ENCODE measurements around the gene LRIG2. TPM values are rescaled to one million over a fixed set of nuclear protein-coding genes. Genes with fewer than 3 reads are reported as not detected.

Gene LRIG2
- total RNA-seq, 2 donors from 2014 or later = 12.1 to 13.8 TPM

DNA sequence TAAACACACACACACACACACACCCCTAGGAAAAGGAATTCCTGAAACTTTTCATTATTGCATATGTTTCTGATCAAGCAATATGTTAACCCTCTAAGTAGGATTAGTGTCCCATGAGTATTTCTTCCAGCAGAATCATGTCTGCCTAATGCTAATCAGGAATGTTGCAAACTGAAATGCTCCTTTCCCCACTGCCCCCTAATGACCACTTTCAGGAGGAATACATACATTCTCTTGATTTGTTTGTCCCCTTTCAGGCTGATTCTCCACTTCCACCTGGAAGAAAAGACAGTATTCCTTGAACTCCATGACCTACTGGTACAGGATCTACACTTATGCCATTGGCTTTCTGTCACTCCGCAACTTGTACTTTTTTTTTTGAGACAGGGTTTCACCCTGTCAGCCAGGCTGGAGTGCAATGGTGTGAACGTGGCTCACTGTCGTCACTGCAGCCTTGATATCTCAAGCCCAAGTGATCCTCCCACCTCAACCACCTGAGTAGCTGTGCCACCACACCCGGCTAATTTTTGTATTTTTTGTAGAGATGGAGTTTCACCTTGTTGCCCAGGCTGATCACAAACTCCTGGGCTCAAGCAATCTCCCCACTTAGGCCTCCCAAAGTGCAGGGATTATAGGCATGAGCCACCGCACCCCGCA, 56.7 kb downstream of the LRIG2 start:
- H3K9ac ChIP-seq (ENCODE audit: low read depth in 2 of 2, low read length in 2 of 2) = no peak overlapping the region
- H3K4me1 ChIP-seq = no peaks in the 10 kb centered on the region
- no peak overlapping the region for H3K4me3 ChIP-seq
- no peaks in the 10 kb centered on the region for H3K9me3 ChIP-seq
- no peaks in the 10 kb centered on the region for H3K27me3 ChIP-seq
- TF ChIP-seq CTCF (IDR thresholded peaks at IDR 0.05) = no peak
- no peak for DNase-seq
- no peak overlapping the region for H3K27ac ChIP-seq
- peaks cover 3% of the 10 kb centered on the region for H3K36me3 ChIP-seq
- intact Hi-C loops (cut with DNase I) = no loop called here

- H3K9ac ChIP-seq (ENCODE audit: low read depth in 2 of 2, low read length in 2 of 2) = no peak overlapping the region
- intact Hi-C loops (cut with DNase I) = no loop called here
- H3K27ac ChIP-seq = no peak overlapping the region
- no peaks in the 10 kb centered on the region for H3K27me3 ChIP-seq
- H3K36me3 ChIP-seq = no peaks in the 10 kb centered on the region
- DNase-seq = no peak
- H3K4me1 ChIP-seq = no peaks in the 10 kb centered on the region
- no peak for TF ChIP-seq CTCF (IDR thresholded peaks at IDR 0.05)
- no peaks in the 10 kb centered on the region for H3K9me3 ChIP-seq
- H3K4me3 ChIP-seq = no peak overlapping the region
Measured at GRCh38 chr1:113133038-113133437, 60.0 kb downstream of the LRIG2 start.

- no peaks in the 10 kb centered on the region for H3K36me3 ChIP-seq
- no peak for TF ChIP-seq CTCF (IDR thresholded peaks at IDR 0.05)
- DNase-seq = no peak
- no peaks in the 10 kb centered on the region for H3K4me1 ChIP-seq
- H3K4me3 ChIP-seq = no peak overlapping the region
- no peak overlapping the region for H3K9ac ChIP-seq (ENCODE audit: low read depth in 2 of 2, low read length in 2 of 2)
- intact Hi-C loops (cut with DNase I) = no loop called here
- no peak overlapping the region for H3K27ac ChIP-seq
- no peaks in the 10 kb centered on the region for H3K27me3 ChIP-seq
- no peaks in the 10 kb centered on the region for H3K9me3 ChIP-seq
Measured at GRCh38 chr1:113133759-113134158, 60.8 kb downstream of the LRIG2 start.

DNA sequence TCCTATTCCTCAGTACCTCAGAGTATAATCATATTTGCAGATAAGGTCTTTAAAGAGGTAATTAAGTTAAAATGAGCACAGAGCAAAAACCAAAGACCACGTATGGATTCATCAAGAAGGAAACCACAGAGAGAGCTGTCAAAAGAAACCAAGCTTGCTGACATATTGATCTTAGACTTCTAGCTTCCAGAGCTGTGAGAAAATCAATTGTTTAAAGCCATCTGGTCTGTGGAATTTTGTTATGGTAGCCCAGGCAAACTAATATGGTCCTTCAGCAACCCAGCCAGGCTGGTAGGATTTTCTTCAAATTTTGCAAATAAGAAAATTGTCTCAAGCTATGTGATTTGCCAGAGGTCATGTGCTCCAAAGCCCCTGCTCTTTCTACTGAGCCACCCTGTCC, 62.5 kb downstream of the LRIG2 start:
- no peak overlapping the region for H3K9ac ChIP-seq (ENCODE audit: low read depth in 2 of 2, low read length in 2 of 2)
- no peak for TF ChIP-seq CTCF (IDR thresholded peaks at IDR 0.05)
- H3K36me3 ChIP-seq = no peaks in the 10 kb centered on the region
- no peaks in the 10 kb centered on the region for H3K9me3 ChIP-seq
- H3K27ac ChIP-seq = no peak overlapping the region
- DNase-seq = no peak
- no peaks in the 10 kb centered on the region for H3K4me1 ChIP-seq
- no peak overlapping the region for H3K4me3 ChIP-seq
- intact Hi-C loops (cut with DNase I) = no loop called here
- no peaks in the 10 kb centered on the region for H3K27me3 ChIP-seq

GRCh38 chr1:113136476-113136875, 63.5 kb downstream of the LRIG2 start:
- peaks cover 5% of the 10 kb centered on the region for H3K4me1 ChIP-seq
- no peak overlapping the region for H3K27ac ChIP-seq
- DNase-seq = no peak
- H3K9ac ChIP-seq (ENCODE audit: low read depth in 2 of 2, low read length in 2 of 2) = no peak overlapping the region
- no peaks in the 10 kb centered on the region for H3K9me3 ChIP-seq
- no peaks in the 10 kb centered on the region for H3K36me3 ChIP-seq
- intact Hi-C loops (cut with DNase I) = no loop called here
- H3K4me3 ChIP-seq = no peak overlapping the region
- TF ChIP-seq CTCF (IDR thresholded peaks at IDR 0.05) = no peak
- no peaks in the 10 kb centered on the region for H3K27me3 ChIP-seq

Measured in colonic mucosa (tissue), 4 donors.